SU-DHL-6 (cell line): ENCODE data around the gene MRTFB.

Experiments
- EZH2phosphoT487 ChIP-seq: fragments of 200-600 bp; sonication (generic), shearing (Covaris generic); conservative IDR thresholded peaks from 2 replicates; pipeline ENCODE4 v1.6.1; 2018; ENCODE audit warnings: mild to moderate bottlenecking, antibody characterized with exemption, low read length, moderate library complexity, mixed read lengths
- TF ChIP-seq, protein P1 (sequence below): fragments of 200-600 bp; sonication (generic); IDR thresholded peaks from one replicate; pipeline ENCODE4 v1.5.1; 2017; ENCODE audit warnings: antibody characterized with exemption, mild to moderate bottlenecking, low read length, moderate library complexity; ENCODE audit not compliant: insufficient read depth, poor library complexity, severe bottlenecking

- TF ChIP-seq, protein P1, sequence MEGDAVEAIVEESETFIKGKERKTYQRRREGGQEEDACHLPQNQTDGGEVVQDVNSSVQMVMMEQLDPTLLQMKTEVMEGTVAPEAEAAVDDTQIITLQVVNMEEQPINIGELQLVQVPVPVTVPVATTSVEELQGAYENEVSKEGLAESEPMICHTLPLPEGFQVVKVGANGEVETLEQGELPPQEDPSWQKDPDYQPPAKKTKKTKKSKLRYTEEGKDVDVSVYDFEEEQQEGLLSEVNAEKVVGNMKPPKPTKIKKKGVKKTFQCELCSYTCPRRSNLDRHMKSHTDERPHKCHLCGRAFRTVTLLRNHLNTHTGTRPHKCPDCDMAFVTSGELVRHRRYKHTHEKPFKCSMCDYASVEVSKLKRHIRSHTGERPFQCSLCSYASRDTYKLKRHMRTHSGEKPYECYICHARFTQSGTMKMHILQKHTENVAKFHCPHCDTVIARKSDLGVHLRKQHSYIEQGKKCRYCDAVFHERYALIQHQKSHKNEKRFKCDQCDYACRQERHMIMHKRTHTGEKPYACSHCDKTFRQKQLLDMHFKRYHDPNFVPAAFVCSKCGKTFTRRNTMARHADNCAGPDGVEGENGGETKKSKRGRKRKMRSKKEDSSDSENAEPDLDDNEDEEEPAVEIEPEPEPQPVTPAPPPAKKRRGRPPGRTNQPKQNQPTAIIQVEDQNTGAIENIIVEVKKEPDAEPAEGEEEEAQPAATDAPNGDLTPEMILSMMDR, result no peak
- no peak for TF ChIP-seq EZH2phosphoT487
Observed at GRCh38 chr16:14112539-14112856, 41.4 kb downstream of the MRTFB start.
